NCI-H2171 treated with DMSO at 0.1 percent for 48 hours (cell line): ENCODE results near the gene SSX2B.
"Not testable (repeated sequence)": the region's sequence is repeated elsewhere in the genome, so short reads cannot be mapped to it uniquely, and the experiment has no call there.

Experiments
- DNase-seq: peaks from one replicate; lab custom pipeline; 2025; lab: John Stamatoyannopoulos, UW

The SSX2B gene, protein sequence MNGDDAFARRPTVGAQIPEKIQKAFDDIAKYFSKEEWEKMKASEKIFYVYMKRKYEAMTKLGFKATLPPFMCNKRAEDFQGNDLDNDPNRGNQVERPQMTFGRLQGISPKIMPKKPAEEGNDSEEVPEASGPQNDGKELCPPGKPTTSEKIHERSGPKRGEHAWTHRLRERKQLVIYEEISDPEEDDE

DNA sequence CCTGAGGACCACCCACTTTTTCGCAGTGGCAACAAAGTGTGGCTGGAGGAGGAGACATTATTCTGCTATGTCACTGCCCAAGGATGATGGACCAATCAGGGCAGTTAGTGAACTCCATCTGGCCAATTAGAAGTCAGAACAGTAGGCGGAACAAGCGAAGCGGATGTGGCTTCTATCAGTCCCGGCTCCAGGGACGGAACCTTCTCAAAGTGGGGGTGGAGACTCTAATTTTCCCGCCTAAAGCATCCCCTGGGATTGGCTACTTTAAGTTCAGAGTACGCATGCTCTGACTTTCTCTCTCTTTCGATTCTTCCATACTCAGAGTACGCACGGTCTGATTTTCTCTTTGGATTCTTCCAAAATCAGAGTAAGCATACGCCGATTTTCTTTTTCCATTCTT is at the start of gene SSX2B:
Gene SSX2B (plus strand): TSS at position 301 of the 400 bp plus-strand sequence. CDS start 1,429 bp downstream, outside the sequence.
- not testable (repeated sequence) for DNase-seq

DNA sequence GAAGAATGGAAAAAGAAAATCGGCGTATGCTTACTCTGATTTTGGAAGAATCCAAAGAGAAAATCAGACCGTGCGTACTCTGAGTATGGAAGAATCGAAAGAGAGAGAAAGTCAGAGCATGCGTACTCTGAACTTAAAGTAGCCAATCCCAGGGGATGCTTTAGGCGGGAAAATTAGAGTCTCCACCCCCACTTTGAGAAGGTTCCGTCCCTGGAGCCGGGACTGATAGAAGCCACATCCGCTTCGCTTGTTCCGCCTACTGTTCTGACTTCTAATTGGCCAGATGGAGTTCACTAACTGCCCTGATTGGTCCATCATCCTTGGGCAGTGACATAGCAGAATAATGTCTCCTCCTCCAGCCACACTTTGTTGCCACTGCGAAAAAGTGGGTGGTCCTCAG is 44.0 kb upstream of the SSX2B start, which contains the start of gene SSX2:
Gene SSX2 (minus strand): TSS at position 101 of the 400 bp plus-strand sequence. CDS start 1,429 bp downstream, outside the sequence.
- DNase-seq: not testable (repeated sequence)

DNA sequence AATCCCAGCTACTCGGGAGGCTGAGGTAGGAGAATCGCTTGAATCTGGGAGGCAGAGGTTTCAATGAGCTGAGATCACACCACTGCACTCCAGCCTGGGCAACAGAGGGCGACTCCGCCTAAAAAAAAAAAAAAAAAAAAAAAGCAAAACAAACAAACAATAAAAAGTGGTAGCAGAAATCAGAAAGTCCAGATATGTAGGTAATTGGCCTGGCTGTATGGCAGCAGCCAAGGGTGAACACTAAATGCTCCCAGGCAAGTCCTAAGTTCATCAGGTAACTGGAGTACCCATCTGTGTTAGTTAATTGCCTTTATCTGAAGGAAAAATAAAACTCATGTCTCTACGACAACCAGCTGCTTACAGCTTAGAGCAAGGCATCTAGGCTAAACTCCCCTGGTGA is 14.9 kb downstream of the SSX2B start:
- DNase-seq: not testable (repeated sequence)

DNA sequence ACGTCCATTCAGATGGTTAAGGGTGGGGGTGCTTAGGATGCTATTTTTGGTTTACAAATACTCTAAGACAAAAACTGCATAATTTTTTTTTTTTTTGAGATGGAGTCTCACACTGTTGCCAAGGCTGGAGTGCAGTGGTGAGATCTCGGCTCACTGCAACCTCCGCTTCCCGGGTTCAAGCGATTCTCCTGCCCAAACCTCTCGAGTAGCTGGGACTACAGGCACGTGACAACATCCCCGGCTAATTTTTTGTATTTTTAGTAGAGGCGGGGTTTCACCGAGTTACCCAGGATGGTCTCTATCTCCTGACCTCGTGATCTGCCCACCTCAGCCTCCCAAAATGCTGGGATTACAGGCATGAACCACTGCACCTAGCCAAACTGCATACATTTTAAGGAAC is 22.5 kb downstream of the SSX2B start:
- not testable (repeated sequence) for DNase-seq

DNA sequence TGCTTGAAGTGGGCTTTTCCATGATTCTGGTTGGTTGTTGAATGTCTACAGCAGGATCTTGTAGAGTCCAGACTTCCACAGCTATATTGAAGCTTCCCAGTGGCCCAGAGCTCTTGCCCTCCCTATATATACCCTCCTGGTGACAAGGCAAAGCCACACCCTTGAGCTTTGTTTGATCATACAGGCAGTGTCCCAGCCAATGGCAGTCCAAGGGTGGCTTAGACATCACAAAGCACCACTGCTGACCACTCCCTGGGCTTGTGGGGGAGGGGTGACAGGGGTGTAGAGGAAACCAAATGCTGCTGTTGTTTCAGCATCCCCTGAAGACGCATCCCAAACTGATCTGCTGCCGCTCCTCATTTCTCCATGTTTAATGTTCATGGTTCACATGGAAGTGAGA is 46.3 kb downstream of the SSX2B start, which contains the start of gene SPANXN5:
Gene SPANXN5 (minus strand): TSS at position 101 of the 400 bp plus-strand sequence. CDS start 79 bp downstream, at position 22.
- DNase-seq: not testable (repeated sequence)

DNA sequence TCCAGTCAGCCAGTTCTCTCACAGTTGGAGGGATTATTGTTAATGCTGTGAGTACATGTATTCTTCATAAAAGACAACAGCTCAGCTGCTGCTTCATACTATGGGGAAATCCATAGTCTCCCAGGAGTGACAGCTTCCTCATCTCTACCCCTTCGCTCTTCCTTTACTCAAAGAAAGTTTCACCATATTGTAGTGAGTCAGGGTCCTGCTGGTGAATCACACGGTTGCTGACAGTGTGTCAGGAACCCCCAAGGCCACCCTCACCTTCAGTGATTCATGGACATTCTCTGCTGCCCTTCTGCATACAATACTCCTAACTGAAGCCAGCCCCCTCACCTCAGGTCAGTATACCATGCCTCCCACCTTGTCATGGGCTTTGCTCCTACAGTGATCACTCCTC is 53.8 kb downstream of the SSX2B start:
- not testable (repeated sequence) for DNase-seq
